Measurements from ENCODE around the gene ZDHHC1.

- TF ChIP-seq CTCF (IDR thresholded peaks at IDR 0.05) (no peak), POLR2A (IDR thresholded peaks at IDR 0.05) (no peak)
Observed at GRCh38 chr16:67463691-67464090, 47.4 kb upstream of the ZDHHC1 start.

All from thyroid gland (tissue), 4 donors.